Uterus (tissue), 4 donors: ENCODE data around the gene OR1A1. TPM values are rescaled to one million over a fixed set of nuclear protein-coding genes. Genes with fewer than 3 reads are reported as not detected.
"Not testable (repeated sequence)": the region's sequence is repeated elsewhere in the genome, so short reads cannot be mapped to it uniquely, and the experiment has no call there.

Source experiments
- DNase-seq, 2 donors: peaks; one replicate each; pipeline ENCODE4 v3.0.0-alpha.2; 2019 to 2020
- H3K27ac ChIP-seq, 2 donors: fragments of 200-600 bp; sonication (generic); 1 replicate in 1 of 2; 2 replicates in 1 of 2; pipeline ENCODE4 v1.5.1; 2016 to 2018
- H3K27me3 ChIP-seq, 2 donors: fragments of 200-600 bp; sonication (generic); one replicate each; pipeline ENCODE4 v1.5.1; 2018 to 2019; ENCODE audit warnings: control low read depth in 1 of 2
- H3K36me3 ChIP-seq, 2 donors: fragments of 200-600 bp; sonication (generic); one replicate each; pipeline ENCODE4 v1.5.1; 2019; ENCODE audit warnings: control low read depth in 1 of 2
- H3K4me1 ChIP-seq, 2 donors: fragments of 200-600 bp; sonication (generic); one replicate each; pipeline ENCODE4 v1.5.1; 2018 to 2019; ENCODE audit warnings: control low read depth in 1 of 2
- H3K4me3 ChIP-seq, 2 donors: fragments of 200-600 bp; sonication (generic); 1 replicate in 1 of 2; 2 replicates in 1 of 2; pipeline ENCODE4 v1.5.1; 2018 to 2019; ENCODE audit warnings: mild to moderate bottlenecking in 1 of 2
- H3K9me3 ChIP-seq, 2 donors: fragments of 200-600 bp; sonication (generic); one replicate each; pipeline ENCODE4 v1.5.1; 2019; ENCODE audit warnings: control low read depth in 1 of 2
- CTCF ChIP-seq, 4 experiments: fragments of 200-600 bp in 2 of 4; fragments of 450-650 bp in 2 of 4; sonication (generic) in 2 of 4; IDR thresholded peaks; one replicate each; pipeline ENCODE4 v1.5.1; 2016 to 2019; ENCODE audit warnings: antibody characterized with exemption in 4 of 4, mild to moderate bottlenecking in 2 of 4, moderate library complexity in 1 of 4
- POLR2A ChIP-seq, 2 donors: fragments of 450-650 bp; IDR thresholded peaks; one replicate each; pipeline ENCODE4 v1.6.1; 2016; ENCODE audit warnings: antibody characterized with exemption in 2 of 2, mild to moderate bottlenecking in 1 of 2, moderate library complexity in 1 of 2
- intact Hi-C: fragments of 100-400 bp; cut with DNase I; formaldehyde crosslinking; loops from one replicate; pipeline ENCODE4 v1.15.1; 2023; ENCODE audit warnings: low total_unique reads
- total RNA-seq, 4 donors: library from RNA; depleted of rRNA in 3 of 4; stranded (reverse); fragments of >200 nt in 3 of 4; gene quantifications; one replicate each; pipeline versions ENCODE4 v1.1.0 to v1.2.4, GENCODE V29; 2014 to 2023
- donor health status: DM: yes; HTN: yes; CAD: no.

The OR1A1 gene
- total RNA-seq, 4 donors from 2014 or later: not detected

- TF ChIP-seq CTCF (IDR thresholded peaks at IDR 0.05): no peak
- intact Hi-C loops: no loop called here
Measured at GRCh38 chr17:3213001-3213400, 5.5 kb downstream of the OR1A1 start.

GRCh38 chr17:3213587-3213986, 6.1 kb downstream of the OR1A1 start:
- no peaks in the 10 kb centered on the region for H3K9me3 ChIP-seq
- no peak for DNase-seq
- no peaks in the 10 kb centered on the region for H3K27me3 ChIP-seq
- no peaks in the 10 kb centered on the region for H3K36me3 ChIP-seq
- no peaks in the 10 kb centered on the region for H3K4me1 ChIP-seq
- intact Hi-C loops: no loop called here
- H3K4me3 ChIP-seq: no peak overlapping the region
- H3K27ac ChIP-seq: no peak overlapping the region
- TF ChIP-seq POLR2A (IDR thresholded peaks at IDR 0.05) (no peak), CTCF (IDR thresholded peaks at IDR 0.05) (no peak)

More at GRCh38 chr17:3213001-3213400, 5.5 kb downstream of the OR1A1 start:
- Histone ChIP-seq H3K27me3 (no peaks in the 10 kb centered on the region), H3K4me1 (no peaks in the 10 kb centered on the region), H3K9me3 (no peaks in the 10 kb centered on the region), H3K36me3 (no peaks in the 10 kb centered on the region), H3K4me3 (no peak overlapping the region), H3K27ac (no peak overlapping the region)
- no peak for DNase-seq

GRCh38 chr17:3219978-3220377, 12.5 kb downstream of the OR1A1 start:
- H3K4me1 ChIP-seq, H3K27ac ChIP-seq, H3K9me3 ChIP-seq, intact Hi-C loops, H3K4me3 ChIP-seq, H3K36me3 ChIP-seq, H3K27me3 ChIP-seq, DNase-seq: not testable (repeated sequence)

GRCh38 chr17:3221850-3222249, 14.4 kb downstream of the OR1A1 start:
- H3K9me3 ChIP-seq: no peaks in the 10 kb centered on the region
- intact Hi-C loops: no loop called here
- no peak overlapping the region for H3K27ac ChIP-seq
- TF ChIP-seq POLR2A (IDR thresholded peaks at IDR 0.05) (no peak), CTCF (IDR thresholded peaks at IDR 0.05) (no peak)
- no peaks in the 10 kb centered on the region for H3K4me1 ChIP-seq
- no peaks in the 10 kb centered on the region for H3K36me3 ChIP-seq
- no peak for DNase-seq
- no peaks in the 10 kb centered on the region for H3K27me3 ChIP-seq
- no peak overlapping the region for H3K4me3 ChIP-seq

GRCh38 chr17:3222505-3222904, 15.0 kb downstream of the OR1A1 start:
- no peaks in the 10 kb centered on the region for H3K9me3 ChIP-seq
- H3K27me3 ChIP-seq: no peaks in the 10 kb centered on the region
- no peak overlapping the region for H3K4me3 ChIP-seq
- H3K36me3 ChIP-seq: no peaks in the 10 kb centered on the region
- DNase-seq: no peak
- H3K27ac ChIP-seq: no peak overlapping the region
- no peak for TF ChIP-seq POLR2A (IDR thresholded peaks at IDR 0.05)
- intact Hi-C loops: no loop called here
- H3K4me1 ChIP-seq: no peaks in the 10 kb centered on the region

- intact Hi-C loops, DNase-seq, H3K36me3 ChIP-seq, H3K4me1 ChIP-seq, H3K27ac ChIP-seq, H3K27me3 ChIP-seq, H3K9me3 ChIP-seq, H3K4me3 ChIP-seq: not testable (repeated sequence)
Measured at GRCh38 chr17:3224721-3225352, 17.4 kb downstream of the OR1A1 start.

- H3K4me1 ChIP-seq, H3K4me3 ChIP-seq, H3K27ac ChIP-seq, DNase-seq, H3K27me3 ChIP-seq, H3K36me3 ChIP-seq, intact Hi-C loops, H3K9me3 ChIP-seq: not testable (repeated sequence)
Measured at GRCh38 chr17:3232300-3232699, 24.8 kb downstream of the OR1A1 start.

GRCh38 chr17:3238685-3239084, 31.2 kb downstream of the OR1A1 start:
- H3K27me3 ChIP-seq, DNase-seq, H3K4me3 ChIP-seq, H3K27ac ChIP-seq, intact Hi-C loops, H3K9me3 ChIP-seq, H3K36me3 ChIP-seq, H3K4me1 ChIP-seq: not testable (repeated sequence)

GRCh38 chr17:3241044-3241443, 33.6 kb downstream of the OR1A1 start:
- DNase-seq, intact Hi-C loops, H3K9me3 ChIP-seq, H3K36me3 ChIP-seq, H3K27ac ChIP-seq, H3K4me1 ChIP-seq, H3K4me3 ChIP-seq, H3K27me3 ChIP-seq: not testable (repeated sequence)

- not testable (repeated sequence) for H3K9me3 ChIP-seq, H3K4me3 ChIP-seq, DNase-seq
Measured at GRCh38 chr17:3244841-3245240, 37.4 kb downstream of the OR1A1 start.

GRCh38 chr17:3249013-3249412, 41.5 kb downstream of the OR1A1 start:
- DNase-seq, H3K27ac ChIP-seq, H3K4me3 ChIP-seq, H3K9me3 ChIP-seq, H3K36me3 ChIP-seq, H3K4me1 ChIP-seq, intact Hi-C loops, H3K27me3 ChIP-seq: not testable (repeated sequence)

More at GRCh38 chr17:3244841-3245240, 37.4 kb downstream of the OR1A1 start:
- H3K4me1 ChIP-seq, H3K27ac ChIP-seq, intact Hi-C loops, H3K27me3 ChIP-seq, H3K36me3 ChIP-seq: not testable (repeated sequence)
